Nephron progenitor cell (in vitro differentiated cells): ENCODE measurements around the gene CDK6.

ENCODE experiments used
- DNase-seq: peaks from one replicate; pipeline ENCODE4 v3.0.0; 2021
- H3K27ac Mint-ChIP-seq: 2 replicates; pipeline ENCODE4 v1.8.0; 2021; ENCODE audit warnings: mild to moderate bottlenecking, moderate library complexity, mixed read lengths
- H3K27me3 Mint-ChIP-seq: 2 replicates; pipeline ENCODE4 v1.8.0; 2021; ENCODE audit warnings: mild to moderate bottlenecking, low read depth, mixed read lengths; ENCODE audit not compliant: poor library complexity
- H3K36me3 Mint-ChIP-seq: 2 replicates; pipeline ENCODE4 v1.8.0; 2021; ENCODE audit warnings: low read depth, mixed read lengths
- H3K4me1 Mint-ChIP-seq: 2 replicates; pipeline ENCODE4 v1.8.0; 2021; ENCODE audit warnings: mixed read lengths
- H3K4me3 Mint-ChIP-seq: 2 replicates; pipeline ENCODE4 v1.8.0; 2021; ENCODE audit warnings: mild to moderate bottlenecking, moderate library complexity, mixed read lengths
- H3K9me3 Mint-ChIP-seq: 2 replicates; pipeline ENCODE4 v1.8.0; 2021; ENCODE audit warnings: mild to moderate bottlenecking, moderate library complexity, mixed read lengths
- CTCF ChIP-seq: fragments of 200-600 bp; sonication (generic); IDR thresholded peaks from 2 replicates; pipeline ENCODE4 v1.5.0; 2021; ENCODE audit warnings: antibody characterized with exemption

CDK6 gene

DNA sequence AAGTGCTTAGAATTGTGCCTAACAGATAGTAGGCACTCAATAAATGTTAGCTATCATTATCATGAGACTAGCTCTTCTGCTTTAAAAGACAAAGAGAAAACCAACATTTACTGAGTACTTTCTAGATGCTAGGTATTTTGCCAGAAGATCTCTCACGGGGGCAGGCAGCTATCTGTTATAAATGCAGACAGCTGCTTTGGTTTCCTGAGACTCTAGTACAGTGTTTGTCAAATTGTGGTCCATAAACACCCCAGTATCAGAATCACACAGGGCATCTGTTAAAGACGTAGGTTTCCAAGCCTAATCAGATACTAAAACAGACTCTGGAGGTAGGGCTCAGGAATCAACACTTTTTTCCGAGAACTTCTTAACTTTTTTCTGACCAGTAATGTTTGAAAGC lies 260.1 kb downstream of the CDK6 start:
- Mint-ChIP-seq H3K4me1 (no peaks in the 10 kb centered on the region), H3K4me3 (no peak overlapping the region), H3K27ac (no peak overlapping the region), H3K27me3 (no peaks in the 10 kb centered on the region), H3K36me3 (peaks cover 69% of the 10 kb centered on the region), H3K9me3 (no peaks in the 10 kb centered on the region)
- DNase-seq: no peak
- TF ChIP-seq CTCF: no peak

- Mint-ChIP-seq H3K27ac (no peak overlapping the region), H3K36me3 (peaks cover 47% of the 10 kb centered on the region), H3K27me3 (no peaks in the 10 kb centered on the region), H3K4me1 (no peaks in the 10 kb centered on the region), H3K9me3 (no peaks in the 10 kb centered on the region), H3K4me3 (no peak overlapping the region)
- TF ChIP-seq CTCF: no peak
- no peak for DNase-seq
These were observed 267.2 kb downstream of the CDK6 start for GRCh38 chr7:92569137-92569536.

GRCh38 chr7:92567460-92567859 lies 268.9 kb downstream of the CDK6 start:
- Mint-ChIP-seq H3K4me1 (no peaks in the 10 kb centered on the region), H3K9me3 (no peaks in the 10 kb centered on the region), H3K36me3 (peaks cover 48% of the 10 kb centered on the region), H3K4me3 (no peak overlapping the region), H3K27me3 (no peaks in the 10 kb centered on the region), H3K27ac (no peak overlapping the region)
- DNase-seq: no peak
- TF ChIP-seq CTCF: no peak

DNA sequence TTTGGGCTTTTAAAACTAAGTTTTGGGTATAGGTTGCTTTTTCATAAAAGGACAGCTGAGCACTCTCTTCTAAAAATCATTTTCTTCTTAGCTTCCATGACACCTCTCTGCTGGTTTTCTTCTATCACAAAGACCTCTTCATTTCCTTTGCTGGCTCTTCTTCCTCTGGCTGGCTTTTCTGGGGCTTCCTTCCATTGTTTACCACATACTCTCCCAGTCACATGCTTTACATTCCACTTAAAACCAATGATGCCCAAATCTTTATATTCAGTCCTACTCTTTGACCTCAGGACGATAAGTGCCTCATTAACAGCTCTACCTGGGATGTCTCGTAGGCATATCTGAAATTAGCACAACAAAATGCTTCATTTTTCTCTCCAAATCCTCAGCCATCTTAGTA lies 273.0 kb downstream of the CDK6 start:
- Mint-ChIP-seq H3K27me3 (no peaks in the 10 kb centered on the region), H3K27ac (peak overlapping the region; percentile 73), H3K36me3 (peaks cover 33% of the 10 kb centered on the region), H3K4me1 (no peaks in the 10 kb centered on the region), H3K9me3 (no peaks in the 10 kb centered on the region), H3K4me3 (no peak overlapping the region)
- no peak for TF ChIP-seq CTCF
- DNase-seq: no peak

DNA sequence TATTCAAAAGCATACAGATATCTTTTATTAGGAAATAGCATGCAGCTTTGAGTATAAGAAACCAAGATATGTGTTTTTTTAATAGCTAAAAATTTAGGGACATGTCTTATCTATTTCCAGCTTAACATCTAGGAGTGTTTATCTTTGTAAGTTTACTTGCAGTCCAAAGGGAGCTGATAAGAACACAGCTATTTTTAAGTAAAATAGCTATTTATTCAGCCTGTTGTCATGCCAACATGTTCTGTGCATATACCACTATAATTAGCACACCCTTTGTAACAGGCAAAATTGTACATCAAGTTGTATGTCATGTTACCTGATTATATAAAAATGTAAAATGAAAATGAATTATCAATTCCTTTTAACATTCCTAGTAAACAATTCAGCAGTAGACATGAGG lies 275.8 kb downstream of the CDK6 start:
- no peaks in the 10 kb centered on the region for H3K27me3 Mint-ChIP-seq
- no peak overlapping the region for H3K4me3 Mint-ChIP-seq
- peaks cover 27% of the 10 kb centered on the region for H3K36me3 Mint-ChIP-seq
- no peaks in the 10 kb centered on the region for H3K4me1 Mint-ChIP-seq
- no peak for DNase-seq
- H3K9me3 Mint-ChIP-seq: no peaks in the 10 kb centered on the region
- TF ChIP-seq CTCF: no peak
- no peak overlapping the region for H3K27ac Mint-ChIP-seq

DNA sequence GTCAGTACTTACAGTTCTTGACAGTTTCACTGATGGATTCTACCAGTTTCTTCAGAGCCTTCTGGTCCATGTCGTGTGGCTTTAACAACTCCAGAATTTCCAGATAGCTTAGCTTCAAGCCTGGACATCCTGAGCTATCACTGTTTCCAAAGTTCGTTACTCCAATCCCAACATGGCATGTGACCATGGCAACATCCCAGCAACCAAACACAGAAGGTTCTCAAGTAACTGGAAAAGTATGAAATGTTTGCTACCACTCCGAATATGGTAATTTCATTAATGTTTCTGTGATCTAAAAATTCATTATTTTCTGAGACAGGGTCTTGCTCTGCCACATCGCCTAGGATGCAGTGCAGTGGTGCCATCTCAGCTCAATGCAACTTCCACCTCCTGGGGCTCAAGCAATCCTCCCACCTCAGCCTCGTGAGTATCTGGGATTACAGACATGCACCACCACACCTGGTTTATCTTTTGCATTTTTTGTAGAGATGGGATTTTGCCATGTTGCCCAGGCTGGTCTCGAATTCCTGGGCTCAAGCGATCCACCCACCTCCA lies 278.5 kb downstream of the CDK6 start:
- no peak for TF ChIP-seq CTCF
- Mint-ChIP-seq H3K27me3 (no peaks in the 10 kb centered on the region), H3K4me1 (no peaks in the 10 kb centered on the region), H3K36me3 (peaks cover 14% of the 10 kb centered on the region), H3K9me3 (no peaks in the 10 kb centered on the region), H3K27ac (peak overlapping the region; percentile 90), H3K4me3 (no peak overlapping the region)
- no peak for DNase-seq
